Hepatocyte (in vitro differentiated cells): ENCODE results near the gene RABL6.

ENCODE experiments used
- EZH2 ChIP-seq: fragments of 200-600 bp; sonication (generic); IDR thresholded peaks from 2 replicates; pipeline ENCODE4 v1.6.1; 2016; ENCODE audit warnings: antibody characterized with exemption, mild to moderate bottlenecking, borderline replicate concordance
- EZH2phosphoT487 ChIP-seq: fragments of 200-600 bp; sonication (generic); IDR thresholded peaks from one replicate; pipeline ENCODE4 v1.6.1; 2018; ENCODE audit warnings: antibody characterized with exemption, mild to moderate bottlenecking, low read depth, moderate library complexity; ENCODE audit not compliant: unreplicated experiment, severe bottlenecking
- TF ChIP-seq, protein P1 (sequence below): fragments of 200-600 bp; sonication (generic); IDR thresholded peaks from 2 replicates; pipeline ENCODE4 v1.5.1; 2016; ENCODE audit warnings: antibody characterized with exemption, mild to moderate bottlenecking; ENCODE audit not compliant: poor library complexity

- TF ChIP-seq EZH2 (no peak), EZH2phosphoT487 (no peak)
- TF ChIP-seq, protein P1, sequence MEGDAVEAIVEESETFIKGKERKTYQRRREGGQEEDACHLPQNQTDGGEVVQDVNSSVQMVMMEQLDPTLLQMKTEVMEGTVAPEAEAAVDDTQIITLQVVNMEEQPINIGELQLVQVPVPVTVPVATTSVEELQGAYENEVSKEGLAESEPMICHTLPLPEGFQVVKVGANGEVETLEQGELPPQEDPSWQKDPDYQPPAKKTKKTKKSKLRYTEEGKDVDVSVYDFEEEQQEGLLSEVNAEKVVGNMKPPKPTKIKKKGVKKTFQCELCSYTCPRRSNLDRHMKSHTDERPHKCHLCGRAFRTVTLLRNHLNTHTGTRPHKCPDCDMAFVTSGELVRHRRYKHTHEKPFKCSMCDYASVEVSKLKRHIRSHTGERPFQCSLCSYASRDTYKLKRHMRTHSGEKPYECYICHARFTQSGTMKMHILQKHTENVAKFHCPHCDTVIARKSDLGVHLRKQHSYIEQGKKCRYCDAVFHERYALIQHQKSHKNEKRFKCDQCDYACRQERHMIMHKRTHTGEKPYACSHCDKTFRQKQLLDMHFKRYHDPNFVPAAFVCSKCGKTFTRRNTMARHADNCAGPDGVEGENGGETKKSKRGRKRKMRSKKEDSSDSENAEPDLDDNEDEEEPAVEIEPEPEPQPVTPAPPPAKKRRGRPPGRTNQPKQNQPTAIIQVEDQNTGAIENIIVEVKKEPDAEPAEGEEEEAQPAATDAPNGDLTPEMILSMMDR = no peak
These were observed 53.5 kb downstream of the RABL6 start for GRCh38 chr9:136860933-136861873.
